Esophagus squamous epithelium (tissue), 5 donors: ENCODE measurements around the gene LRRC4C. TPM values are rescaled to one million over a fixed set of nuclear protein-coding genes. Genes with fewer than 3 reads are reported as not detected.

Experiments
- DNase-seq: peaks from one replicate; lab custom pipeline; 2025; lab: John Stamatoyannopoulos, UW
- H3K27ac ChIP-seq, 4 donors: fragments of 200-600 bp; sonication (generic); one replicate each; pipeline ENCODE4 v1.5.1; 2016 to 2019; ENCODE audit warnings: mild to moderate bottlenecking in 1 of 4
- H3K27me3 ChIP-seq, 4 donors: fragments of 200-600 bp; sonication (generic); 1 replicate in 3 of 4; 2 replicates in 1 of 4; pipeline versions ENCODE4 v1.5.1 to v1.6.0; 2017 to 2021; ENCODE audit warnings: antibody characterized with exemption in 1 of 4
- H3K36me3 ChIP-seq, 3 donors: fragments of 200-600 bp; sonication (generic); one replicate each; pipeline ENCODE4 v1.5.1; 2016 to 2019
- H3K4me1 ChIP-seq, 3 donors: fragments of 200-600 bp; sonication (generic); one replicate each; pipeline ENCODE4 v1.5.1; 2017 to 2019
- H3K4me3 ChIP-seq, 4 donors: fragments of 200-600 bp; sonication (generic); 1 replicate in 3 of 4; 2 replicates in 1 of 4; pipeline ENCODE4 v1.5.1; 2016 to 2019; ENCODE audit warnings: mild to moderate bottlenecking in 2 of 4, moderate library complexity in 1 of 4
- H3K9me3 ChIP-seq, 3 donors: fragments of 200-600 bp; sonication (generic); one replicate each; pipeline ENCODE4 v1.5.1; 2016 to 2019
- POLR2A ChIP-seq, 4 donors: fragments of 450-650 bp; IDR thresholded peaks; one replicate each; pipeline ENCODE4 v1.6.1; 2017; ENCODE audit warnings: antibody characterized with exemption in 4 of 4, mild to moderate bottlenecking in 4 of 4, moderate library complexity in 3 of 4
- WGBS, 2 donors: methylation state at CpG; one replicate each; pipeline ENCODE4 v1.1.5; 2018; 5-methylcytosine and 5-hydroxymethylcytosine counted together
- intact Hi-C: fragments of 100-400 bp; cut with DNase I; formaldehyde crosslinking; loops from one replicate; pipeline ENCODE4 v1.15.0; 2022
- total RNA-seq, 4 donors: library from RNA; depleted of rRNA; stranded (reverse); fragments of >200 nt; gene quantifications; one replicate each; pipeline ENCODE4 v1.1.0, GENCODE V29; 2016
- TF ChIP-seq, protein P1 (sequence below), 6 experiments: fragments of 450-650 bp in 4 of 6; fragments of 200-600 bp in 2 of 6; sonication (generic) in 2 of 6; IDR thresholded peaks; one replicate each; pipeline ENCODE4 v1.5.1; 2016 to 2019; ENCODE audit warnings: antibody characterized with exemption in 6 of 6, mild to moderate bottlenecking in 4 of 6, moderate library complexity in 4 of 6
- donor health status: DM: yes; HTN: yes; CAD: no.

The LRRC4C gene
- total RNA-seq, 4 donors from 2014 or later: 0.09 to 0.38 (median 0.30) TPM; not detected in 1

DNA sequence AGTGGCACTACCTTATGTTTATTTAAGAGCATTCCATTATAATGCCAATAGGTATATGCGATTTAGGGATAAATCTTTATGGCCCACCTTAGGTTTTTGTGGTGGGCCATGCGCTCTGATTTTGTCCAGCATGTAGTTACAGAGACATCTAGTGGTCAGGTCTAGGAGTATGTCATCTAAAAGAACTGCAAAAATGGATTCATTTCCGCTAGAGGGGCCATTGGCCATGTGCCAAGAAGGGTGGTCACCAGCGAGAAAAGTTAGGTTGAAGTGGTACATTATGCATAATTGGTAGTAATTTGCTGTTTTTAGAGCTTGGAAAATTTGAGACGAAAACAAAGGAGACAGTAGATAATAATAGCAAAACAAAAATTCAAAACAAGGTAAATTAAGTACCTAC, 27.7 kb downstream of the LRRC4C start:
- H3K36me3 ChIP-seq: no peaks in the 10 kb centered on the region
- no peaks in the 10 kb centered on the region for H3K27me3 ChIP-seq
- H3K4me1 ChIP-seq: no peaks in the 10 kb centered on the region
- intact Hi-C loops: no loop called here
- H3K4me3 ChIP-seq: no peak overlapping the region
- TF ChIP-seq, protein P1, sequence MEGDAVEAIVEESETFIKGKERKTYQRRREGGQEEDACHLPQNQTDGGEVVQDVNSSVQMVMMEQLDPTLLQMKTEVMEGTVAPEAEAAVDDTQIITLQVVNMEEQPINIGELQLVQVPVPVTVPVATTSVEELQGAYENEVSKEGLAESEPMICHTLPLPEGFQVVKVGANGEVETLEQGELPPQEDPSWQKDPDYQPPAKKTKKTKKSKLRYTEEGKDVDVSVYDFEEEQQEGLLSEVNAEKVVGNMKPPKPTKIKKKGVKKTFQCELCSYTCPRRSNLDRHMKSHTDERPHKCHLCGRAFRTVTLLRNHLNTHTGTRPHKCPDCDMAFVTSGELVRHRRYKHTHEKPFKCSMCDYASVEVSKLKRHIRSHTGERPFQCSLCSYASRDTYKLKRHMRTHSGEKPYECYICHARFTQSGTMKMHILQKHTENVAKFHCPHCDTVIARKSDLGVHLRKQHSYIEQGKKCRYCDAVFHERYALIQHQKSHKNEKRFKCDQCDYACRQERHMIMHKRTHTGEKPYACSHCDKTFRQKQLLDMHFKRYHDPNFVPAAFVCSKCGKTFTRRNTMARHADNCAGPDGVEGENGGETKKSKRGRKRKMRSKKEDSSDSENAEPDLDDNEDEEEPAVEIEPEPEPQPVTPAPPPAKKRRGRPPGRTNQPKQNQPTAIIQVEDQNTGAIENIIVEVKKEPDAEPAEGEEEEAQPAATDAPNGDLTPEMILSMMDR (IDR thresholded peaks at IDR 0.05): no peak
- no peak for TF ChIP-seq POLR2A (IDR thresholded peaks at IDR 0.05)
- H3K9me3 ChIP-seq: no peaks in the 10 kb centered on the region
- no peak for DNase-seq
- 50 to 56% methylated on average over 5 of the region's 5 CpGs for WGBS, 2 donors
- no peak overlapping the region for H3K27ac ChIP-seq

DNA sequence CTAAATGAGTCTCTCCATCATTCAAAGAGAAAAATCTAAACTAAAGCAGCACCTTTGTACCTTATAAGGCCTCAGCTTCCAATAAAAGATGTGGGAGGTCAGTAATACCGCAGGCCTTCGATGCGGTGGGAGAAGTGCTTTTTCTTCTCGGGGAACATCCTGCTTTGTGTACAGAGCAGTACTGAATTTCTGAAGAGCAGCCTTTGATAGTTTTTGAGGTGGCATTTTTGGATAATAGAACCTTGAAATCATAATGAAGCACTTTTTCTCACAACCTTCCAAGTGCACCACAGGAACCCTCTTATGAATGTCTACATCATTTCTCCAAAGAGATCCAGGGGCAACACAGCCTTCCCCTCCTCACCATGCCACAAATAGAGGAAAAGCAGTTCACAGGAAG, 39.6 kb downstream of the LRRC4C start:
- H3K27ac ChIP-seq: no peak overlapping the region
- 81 to 86% methylated on average over 4 of the region's 4 CpGs for WGBS, 2 donors
- H3K36me3 ChIP-seq: no peaks in the 10 kb centered on the region
- intact Hi-C loops: no loop called here
- H3K4me3 ChIP-seq: no peak overlapping the region
- TF ChIP-seq, protein P1 (IDR thresholded peaks at IDR 0.05): no peak
- no peak for TF ChIP-seq POLR2A (IDR thresholded peaks at IDR 0.05)
- no peak for DNase-seq
- H3K4me1 ChIP-seq: no peaks in the 10 kb centered on the region
- H3K27me3 ChIP-seq: no peaks in the 10 kb centered on the region
- no peaks in the 10 kb centered on the region for H3K9me3 ChIP-seq

DNA sequence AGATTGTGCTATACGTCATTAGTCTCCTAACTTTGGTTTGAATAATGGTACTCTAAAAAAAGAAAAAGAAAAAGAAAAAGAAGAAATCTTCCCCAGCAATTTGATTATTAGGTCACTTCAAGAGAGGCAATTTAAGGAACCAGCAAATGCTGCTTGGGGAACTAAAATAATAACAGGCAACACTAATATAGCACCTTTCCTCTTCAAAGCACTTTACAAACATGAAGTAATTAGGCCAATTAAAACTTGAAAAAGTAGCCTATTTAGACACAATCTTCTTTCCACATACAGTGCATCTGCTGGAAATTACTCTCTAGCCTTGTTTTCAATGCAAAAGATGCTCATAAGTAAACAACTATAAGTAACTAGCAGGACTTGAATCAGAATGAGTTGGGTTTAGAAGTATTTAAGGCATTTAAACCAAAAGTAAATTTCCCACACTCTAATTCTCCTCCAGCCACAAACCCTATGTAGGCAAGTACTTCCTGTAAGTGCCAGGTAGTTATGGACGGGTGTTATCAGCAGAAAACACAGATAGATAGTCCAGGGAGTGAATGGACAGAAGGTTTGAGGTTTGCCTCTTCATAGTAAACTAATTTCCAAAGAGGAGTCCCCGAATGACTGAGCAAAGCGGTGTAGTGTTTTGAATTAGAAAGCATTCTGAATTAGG, 44.5 kb downstream of the LRRC4C start:
- TF ChIP-seq POLR2A (IDR thresholded peaks at IDR 0.05): no peak
- TF ChIP-seq, protein P1 (IDR thresholded peaks at IDR 0.05): no peak
- intact Hi-C loops: no loop called here

DNA sequence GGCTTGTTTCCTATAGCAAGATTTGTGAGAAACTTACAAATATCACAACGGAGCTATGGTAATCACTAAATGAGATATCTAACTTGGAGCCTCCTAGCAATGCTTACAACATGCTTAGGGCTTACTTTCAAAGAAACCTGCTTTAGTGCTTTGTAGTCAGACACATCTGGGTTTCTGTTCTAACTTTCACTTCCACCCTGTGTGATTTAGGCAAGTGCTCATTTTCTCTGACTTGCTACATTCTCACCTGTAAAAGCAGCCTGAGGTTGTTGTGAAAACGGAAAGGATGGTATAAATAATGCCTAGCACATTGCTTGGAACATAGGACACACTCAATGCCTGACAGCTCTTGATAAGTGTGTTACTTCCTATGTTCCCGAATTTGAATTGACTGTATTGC, 45.6 kb downstream of the LRRC4C start:
- 24 to 28% methylated on average over 3 of the region's 3 CpGs for WGBS, 2 donors
- no peak for TF ChIP-seq POLR2A (IDR thresholded peaks at IDR 0.05)
- TF ChIP-seq, protein P1 (IDR thresholded peaks at IDR 0.05): no peak

More for the DNA sequence above, 44.5 kb downstream of the LRRC4C start:
- DNase-seq: no peak
- Histone ChIP-seq H3K9me3 (no peaks in the 10 kb centered on the region), H3K4me3 (no peak overlapping the region), H3K36me3 (no peaks in the 10 kb centered on the region), H3K27me3 (no peaks in the 10 kb centered on the region), H3K27ac (no peak overlapping the region), H3K4me1 (no peaks in the 10 kb centered on the region)
- WGBS, 2 donors: 59 to 65% methylated on average over 4 of the region's 4 CpGs

DNA sequence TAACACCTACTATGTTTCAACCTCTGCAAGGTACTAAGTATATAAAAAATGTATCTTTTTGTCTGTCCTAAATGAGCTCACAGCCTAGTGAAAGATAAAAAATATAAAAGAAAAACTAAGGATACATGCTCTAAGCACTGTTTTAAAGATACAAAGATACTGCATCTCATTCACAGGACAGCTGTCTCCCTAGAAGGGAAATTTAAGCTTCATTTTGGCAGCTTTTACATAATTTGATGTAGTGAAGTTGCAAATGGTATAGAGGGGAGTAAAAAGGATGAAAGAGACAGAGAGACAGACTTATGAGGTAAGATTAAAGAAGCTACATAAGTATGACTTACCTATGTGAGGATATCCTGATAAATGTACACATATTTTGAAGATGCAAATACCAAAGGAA, 53.6 kb downstream of the LRRC4C start:
- Histone ChIP-seq H3K4me1 (no peaks in the 10 kb centered on the region), H3K36me3 (no peaks in the 10 kb centered on the region), H3K27me3 (no peaks in the 10 kb centered on the region), H3K27ac (no peak overlapping the region), H3K4me3 (no peak overlapping the region), H3K9me3 (no peaks in the 10 kb centered on the region)
- DNase-seq: no peak
- TF ChIP-seq, protein P1 (IDR thresholded peaks at IDR 0.05): no peak
- TF ChIP-seq POLR2A (IDR thresholded peaks at IDR 0.05): no peak
- intact Hi-C loops: no loop called here

More for the DNA sequence above, 45.6 kb downstream of the LRRC4C start:
- Histone ChIP-seq H3K4me1 (no peaks in the 10 kb centered on the region), H3K4me3 (no peak overlapping the region), H3K9me3 (no peaks in the 10 kb centered on the region), H3K36me3 (no peaks in the 10 kb centered on the region), H3K27ac (no peak overlapping the region), H3K27me3 (no peaks in the 10 kb centered on the region)
- no peak for DNase-seq
- intact Hi-C loops: no loop called here
